HepG2 (cell line): Measurements from ENCODE around the gene SHCBP1L. TPM values are rescaled to one million over a fixed set of nuclear protein-coding genes. Genes with fewer than 3 reads are reported as not detected.

Source experiments
- AFF4 ChIP-seq: sonication (generic); formaldehyde crosslinking; IDR thresholded peaks from 2 replicates; pipeline ENCODE4 v1.4.0; 2020; ENCODE audit warnings: missing genetic modification reagents
- BCLAF1 ChIP-seq: fragments of 450-650 bp; IDR thresholded peaks from 2 replicates; pipeline ENCODE4 v1.6.1; 2017; ENCODE audit warnings: mild to moderate bottlenecking
- HNF4A ChIP-seq: sonication (generic); formaldehyde crosslinking; IDR thresholded peaks from 2 replicates; pipeline ENCODE4 v1.4.0; 2020; ENCODE audit warnings: missing genetic modification reagents
- SAP130 ChIP-seq: IDR thresholded peaks from 2 replicates; pipeline ENCODE4 v1.6.1; 2016; ENCODE audit warnings: low read depth
- ZNF30 ChIP-seq: sonication (generic); formaldehyde crosslinking; IDR thresholded peaks from 2 replicates; pipeline ENCODE4 v1.5.0; 2020; ENCODE audit warnings: mild to moderate bottlenecking, missing genetic modification reagents
- ZNF710 ChIP-seq: sonication (generic); formaldehyde crosslinking; IDR thresholded peaks from 2 replicates; pipeline ENCODE4 v1.5.0; 2020; ENCODE audit warnings: mild to moderate bottlenecking, missing genetic modification reagents, borderline replicate concordance
- polyA plus RNA-seq, 8 experiments: library from polyadenylated mRNA; depleted of rRNA in 3 of 8; stranded (reverse) in 7 of 8; unstranded in 1 of 8; fragments of >200 nt; fragmentation: Illumina TruSeq in 4 of 8; extraction: Trizol in 4 of 8; gene quantifications; 2 replicates each; pipeline versions ENCODE4 v1.2.1 to v1.2.3, GENCODE V29; 2011 to 2016; ENCODE audit warnings: low read depth in 4 of 8, missing spikeins in 1 of 8, mixed read lengths in 1 of 8; ENCODE audit not compliant: insufficient read depth in 1 of 8
- total RNA-seq, 5 experiments: library from RNA; depleted of rRNA; stranded (reverse); fragments of >200 nt; fragmentation: Illumina TruSeq; extraction: Trizol; gene quantifications; 2 replicates each; pipeline ENCODE4 v1.2.3, GENCODE V29; 2016; ENCODE audit warnings: low read depth in 1 of 5

The SHCBP1L gene
- total and polyA plus RNA-seq, 2 of the 13 experiments (the other 11 are each of a cell fraction or from before 2014, with no cell fraction given) = not detected

GRCh38 chr1:182977480-182977879 is 24.5 kb upstream of the SHCBP1L start (continued):
- TF ChIP-seq ZNF30 (CRISPR knock-in tag) = no peak
- TF ChIP-seq AFF4 = no peak
- no peak for TF ChIP-seq ZNF710 (CRISPR knock-in tag)
- no peak for TF ChIP-seq BCLAF1
- no peak for TF ChIP-seq SAP130 (CRISPR knock-in tag)
- no peak for TF ChIP-seq HNF4A (CRISPR knock-in tag)
